Mesothelial cell of epicardium (in vitro differentiated cells): ENCODE data around the gene MRPL9. TPM values are rescaled to one million over a fixed set of nuclear protein-coding genes. Genes with fewer than 3 reads are reported as not detected.

Experiments
- DNase-seq, 2 experiments: peaks; one replicate each; pipeline ENCODE4 v3.0.0; 2021; ENCODE audit warnings: low spot score in 2 of 2; ENCODE audit not compliant: unreplicated experiment in 2 of 2
- H3K27ac Mint-ChIP-seq: 2 replicates; pipeline ENCODE4 v1.8.0; 2021; ENCODE audit warnings: mixed read lengths
- H3K27me3 Mint-ChIP-seq: 2 replicates; pipeline ENCODE4 v1.8.0; 2021; ENCODE audit warnings: low read depth, mixed read lengths
- H3K36me3 Mint-ChIP-seq: 2 replicates; pipeline ENCODE4 v1.8.0; 2021; ENCODE audit warnings: mixed read lengths
- H3K4me1 Mint-ChIP-seq: 2 replicates; pipeline ENCODE4 v1.8.0; 2021; ENCODE audit warnings: mixed read lengths
- H3K4me3 Mint-ChIP-seq: 2 replicates; pipeline ENCODE4 v1.8.0; 2021; ENCODE audit warnings: mild to moderate bottlenecking, moderate library complexity, mixed read lengths
- H3K9me3 Mint-ChIP-seq: 2 replicates; pipeline ENCODE4 v1.8.0; 2021; ENCODE audit warnings: mixed read lengths
- CTCF ChIP-seq: fragments of 200-600 bp; sonication (generic); IDR thresholded peaks from one replicate; pipeline ENCODE4 v1.5.0; 2021; ENCODE audit warnings: antibody characterized with exemption; ENCODE audit not compliant: unreplicated experiment
- total RNA-seq: library from RNA; stranded (reverse); gene quantifications from 3 replicates; pipeline ENCODE4 v1.2.1, GENCODE V29; 2021

The MRPL9 gene
- total RNA-seq, 1 donor from 2014 or later = 73.1 TPM

GRCh38 chr1:151798571-151798970 is 35.3 kb upstream of the MRPL9 start:
- no peak overlapping the region for H3K27ac Mint-ChIP-seq

GRCh38 chr1:151790940-151791651 is 27.8 kb upstream of the MRPL9 start:
- no peak for DNase-seq
- no peaks in the 10 kb centered on the region for H3K36me3 Mint-ChIP-seq
- no peak for TF ChIP-seq CTCF

More at GRCh38 chr1:151798571-151798970, 35.3 kb upstream of the MRPL9 start:
- Mint-ChIP-seq H3K27me3 (peaks cover 43% of the 10 kb centered on the region), H3K9me3 (no peaks in the 10 kb centered on the region), H3K36me3 (no peaks in the 10 kb centered on the region), H3K4me1 (no peaks in the 10 kb centered on the region), H3K4me3 (no peak overlapping the region)
- DNase-seq = no peak
- no peak for TF ChIP-seq CTCF

GRCh38 chr1:151790071-151790939 is 27.0 kb upstream of the MRPL9 start, which contains the start of gene TDRKH:
Gene TDRKH, minus strand, starts transcription at chr1:151790500. Its CDS starts 7,478 bp downstream, at chr1:151783022.
- peak; percentile 96 to 97 for DNase-seq
- peak within 1 kb of the TSS; percentile 85 for H3K4me3 Mint-ChIP-seq

More at GRCh38 chr1:151790940-151791651, 27.8 kb upstream of the MRPL9 start:
- peaks cover 15% of the 10 kb centered on the region for H3K4me1 Mint-ChIP-seq
- H3K27me3 Mint-ChIP-seq = peaks cover 8% of the 10 kb centered on the region
- H3K4me3 Mint-ChIP-seq = peak overlapping the region; percentile 85
- H3K27ac Mint-ChIP-seq = peak overlapping the region; percentile 85
- H3K9me3 Mint-ChIP-seq = no peaks in the 10 kb centered on the region

GRCh38 chr1:151787689-151788088 is 24.4 kb upstream of the MRPL9 start:
- H3K4me1 Mint-ChIP-seq = peaks cover 15% of the 10 kb centered on the region
- TF ChIP-seq CTCF = no peak
- H3K27ac Mint-ChIP-seq = no peak overlapping the region
- H3K27me3 Mint-ChIP-seq = peaks cover 6% of the 10 kb centered on the region
- H3K9me3 Mint-ChIP-seq = no peaks in the 10 kb centered on the region
- H3K36me3 Mint-ChIP-seq = no peaks in the 10 kb centered on the region
- H3K4me3 Mint-ChIP-seq = no peak overlapping the region
- DNase-seq = no peak

More at GRCh38 chr1:151790071-151790939, 27.0 kb upstream of the MRPL9 start, which contains the start of gene TDRKH:
- peak within 1 kb of the TSS; percentile 85 for H3K27ac Mint-ChIP-seq
- no peaks in the 10 kb centered on the region for H3K9me3 Mint-ChIP-seq
- H3K36me3 Mint-ChIP-seq = no peaks in the 10 kb centered on the region
- H3K4me1 Mint-ChIP-seq = peaks cover 15% of the 10 kb centered on the region
- peaks cover 6% of the 10 kb centered on the region for H3K27me3 Mint-ChIP-seq
- no peak for TF ChIP-seq CTCF

- no peaks in the 10 kb centered on the region for H3K27me3 Mint-ChIP-seq
- no peak for TF ChIP-seq CTCF
- no peak overlapping the region for H3K4me3 Mint-ChIP-seq
- DNase-seq = no peak
- H3K9me3 Mint-ChIP-seq = no peaks in the 10 kb centered on the region
- no peak overlapping the region for H3K27ac Mint-ChIP-seq
- H3K4me1 Mint-ChIP-seq = no peaks in the 10 kb centered on the region
- peaks cover 5% of the 10 kb centered on the region for H3K36me3 Mint-ChIP-seq
These were observed 20.5 kb upstream of the MRPL9 start for GRCh38 chr1:151783796-151784195.
